GDM1 (cell line): ENCODE measurements around the gene COX7A2L.
"Not testable (repeated sequence)": the region's sequence is repeated elsewhere in the genome, so short reads cannot be mapped to it uniquely, and the experiment has no call there.

ENCODE experiments used
- DNase-seq: peaks from one replicate; lab custom pipeline; 2025; lab: John Stamatoyannopoulos, UW

The COX7A2L gene

DNA sequence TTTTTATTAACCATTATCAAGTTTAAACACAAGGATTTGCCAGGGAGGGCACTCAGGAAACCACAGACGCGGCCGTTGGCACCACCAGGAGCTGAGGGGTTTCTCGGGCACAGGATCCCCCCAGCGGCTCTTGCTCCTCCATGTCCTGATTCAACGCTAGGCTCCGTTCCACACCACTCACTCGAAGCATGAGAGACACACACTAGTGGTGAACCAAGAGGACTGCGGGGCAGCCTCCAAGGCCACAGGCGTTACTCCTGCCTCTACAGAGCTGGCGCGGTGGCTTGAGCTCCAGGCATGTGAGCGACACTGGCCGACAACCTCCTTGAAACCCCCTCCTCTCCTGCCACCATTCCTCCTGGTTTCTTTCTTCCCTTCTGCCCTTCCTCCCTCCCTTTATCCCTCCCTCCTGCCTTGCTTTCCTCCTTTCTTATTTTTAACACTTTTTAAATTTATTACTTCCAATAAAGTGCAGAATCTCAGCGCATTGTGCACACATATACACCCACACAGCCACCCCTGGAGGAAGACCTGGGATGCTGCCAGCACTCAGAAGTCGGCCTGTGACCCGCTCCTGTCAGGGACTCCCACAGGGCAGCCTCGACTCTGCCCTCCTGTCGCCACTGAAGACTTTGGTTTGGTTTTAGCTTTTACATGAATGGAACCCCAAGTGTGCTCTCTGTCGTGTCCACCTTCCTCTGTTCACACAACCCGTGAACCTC is 21.7 kb downstream of the COX7A2L start:
- no peak for DNase-seq

DNA sequence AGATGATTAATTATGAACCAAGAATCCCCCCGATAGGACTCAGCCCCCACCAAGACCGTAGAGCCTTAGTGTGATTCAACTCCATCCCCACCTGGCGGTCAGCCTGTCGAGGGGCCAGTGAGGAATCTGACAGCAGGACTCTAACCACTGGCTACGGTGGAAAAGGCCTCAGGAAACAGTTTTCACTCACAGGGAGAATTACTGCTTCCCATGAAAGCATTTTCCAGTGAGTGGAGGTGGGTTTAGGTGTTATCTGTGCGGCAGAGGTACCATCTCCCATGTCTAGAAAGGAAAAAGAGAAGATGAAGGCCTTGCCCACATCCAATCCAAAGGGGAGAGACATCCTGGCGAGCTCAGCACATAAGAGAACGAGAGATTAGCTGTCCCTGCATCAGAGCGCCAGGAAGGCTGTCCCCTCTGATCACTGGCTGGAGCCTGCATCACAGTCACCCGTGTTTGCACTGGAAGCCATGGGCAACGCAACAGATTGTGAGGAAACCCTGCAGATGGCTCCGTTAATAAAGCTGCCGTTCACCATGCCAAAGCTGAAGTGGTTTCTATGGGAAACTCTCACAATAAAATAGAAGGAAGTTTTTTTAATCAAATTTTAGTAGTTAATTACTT is 22.3 kb downstream of the COX7A2L start:
- DNase-seq = no peak

DNA sequence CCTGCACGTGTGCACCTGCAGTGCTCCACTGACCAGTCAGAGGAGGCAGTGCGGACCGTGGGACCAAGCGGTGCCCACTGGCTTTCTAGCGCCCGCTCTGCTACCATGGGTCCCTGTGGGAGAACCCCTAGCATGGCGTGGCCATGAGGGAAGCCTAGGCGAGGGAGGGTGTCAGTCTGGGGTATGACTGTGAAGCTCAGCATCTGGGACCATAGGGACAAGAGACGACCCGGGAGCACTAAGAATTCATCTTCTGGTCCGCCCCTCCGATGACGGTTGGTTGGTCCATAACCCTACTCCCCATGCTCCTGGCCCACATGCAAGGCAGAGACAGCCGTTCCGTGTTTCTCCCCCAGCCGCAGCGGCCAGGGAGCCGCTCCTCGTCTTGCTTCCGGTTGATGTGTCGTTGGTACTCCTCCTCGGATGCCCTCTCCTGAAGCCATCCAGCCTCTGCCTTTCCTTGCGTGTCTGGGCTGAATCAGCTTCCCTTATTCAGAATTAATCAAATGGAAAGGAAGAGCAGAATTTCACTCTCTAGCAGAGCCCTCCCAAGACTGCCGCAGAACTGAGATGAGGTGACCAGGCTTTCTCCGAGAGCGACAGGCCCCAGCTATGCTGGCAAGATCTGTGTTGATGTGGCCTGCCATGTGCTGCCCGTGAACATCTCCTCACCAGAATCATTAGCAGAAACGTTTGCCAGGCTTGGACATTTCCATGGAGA is 23.0 kb downstream of the COX7A2L start:
- DNase-seq = no peak

DNA sequence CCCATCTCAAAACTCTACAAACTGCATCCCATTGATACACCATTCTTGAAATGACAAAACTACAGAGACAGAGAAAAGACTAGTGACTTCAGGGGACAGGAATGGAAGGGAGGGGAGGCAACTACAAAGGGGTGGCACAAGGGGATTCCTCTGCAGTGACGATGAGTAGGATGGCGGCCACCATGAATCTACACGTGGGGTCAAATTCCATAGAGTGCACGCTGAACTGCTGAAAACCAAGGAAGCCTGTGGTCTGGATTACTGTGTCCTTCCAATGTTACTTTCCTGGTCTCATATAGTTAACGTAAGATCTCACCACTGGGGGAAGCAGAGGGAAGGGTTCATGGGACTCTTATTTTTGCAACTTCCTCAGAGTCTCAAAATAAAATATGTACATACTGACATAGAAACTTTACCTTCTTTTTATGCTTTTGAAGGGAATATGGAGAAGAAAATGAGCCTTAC is 23.6 kb downstream of the COX7A2L start:
- DNase-seq = no peak

DNA sequence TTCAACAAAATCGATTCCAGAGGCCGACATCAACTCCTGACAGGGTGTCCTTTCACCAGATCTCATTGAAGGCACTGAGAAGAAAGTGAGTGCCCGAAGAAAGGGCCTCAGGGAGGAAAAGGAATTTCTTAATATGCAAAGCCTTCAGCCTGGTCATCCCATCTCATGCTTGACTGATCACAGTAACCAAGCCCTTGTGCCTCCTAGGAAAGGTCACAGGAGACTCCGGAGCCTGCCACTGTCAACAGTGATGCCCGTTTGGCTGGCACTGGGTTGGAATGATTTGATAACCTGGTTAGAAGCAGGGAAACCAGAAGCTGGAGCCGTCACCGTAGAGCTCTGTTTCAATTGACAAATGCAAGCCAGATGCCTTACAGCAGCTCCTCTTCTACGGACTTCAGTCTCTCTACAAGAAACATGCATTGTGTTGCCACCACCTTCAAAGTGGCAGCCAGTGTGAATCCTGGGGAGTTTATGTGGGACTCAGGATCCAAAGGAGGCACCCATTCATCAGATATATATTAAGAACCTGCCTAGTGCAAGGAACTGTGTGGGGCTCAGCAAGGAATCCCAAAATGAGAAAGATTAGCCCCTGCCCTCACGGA is 24.6 kb downstream of the COX7A2L start:
- DNase-seq = no peak

DNA sequence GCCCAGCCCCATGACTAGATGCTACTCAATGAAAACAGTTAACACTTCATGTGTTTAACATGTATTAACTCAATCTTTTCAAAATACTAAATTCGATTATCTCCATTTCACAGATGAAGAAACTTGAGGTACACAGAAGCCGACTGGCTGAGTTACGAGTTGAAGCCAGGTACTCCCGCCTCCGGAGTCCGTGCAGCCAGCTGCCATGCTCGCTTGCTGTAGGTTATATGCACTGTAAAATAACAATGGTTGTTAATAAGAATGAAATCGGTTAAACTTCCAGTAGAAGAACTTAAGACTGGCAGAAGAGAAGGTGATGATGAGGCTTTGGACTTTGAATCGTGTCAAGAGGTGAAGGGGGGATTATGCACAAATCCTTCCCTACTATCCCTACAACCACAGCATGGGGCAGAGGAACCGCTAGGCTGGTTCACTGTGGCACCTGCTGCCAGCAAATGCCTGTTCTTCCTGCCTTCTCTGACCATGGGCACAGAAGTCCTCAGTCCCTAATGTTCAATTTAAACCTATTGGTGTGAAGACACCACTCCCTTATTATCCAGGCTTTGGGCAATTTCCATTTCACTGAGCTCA is 25.4 kb downstream of the COX7A2L start:
- DNase-seq = no peak

DNA sequence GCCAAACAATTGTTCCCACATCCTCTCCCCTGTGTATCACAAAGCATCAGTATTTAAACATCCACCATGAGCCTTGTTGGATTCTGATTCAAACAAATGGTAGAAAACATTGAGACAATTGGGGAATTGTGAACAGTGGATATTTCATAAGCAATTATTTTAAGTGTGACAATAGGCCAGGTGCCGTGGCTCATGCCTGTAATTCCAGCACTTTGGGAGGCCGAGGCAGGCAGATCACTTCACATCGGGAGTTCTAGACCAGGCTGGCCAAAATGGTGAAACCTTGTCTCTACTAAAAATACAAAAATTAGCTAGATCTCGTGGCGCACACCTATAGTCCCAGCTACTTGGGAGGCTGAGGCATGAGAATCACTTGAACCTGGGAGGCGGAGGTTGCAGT is 26.2 kb downstream of the COX7A2L start:
- DNase-seq = not testable (repeated sequence)

DNA sequence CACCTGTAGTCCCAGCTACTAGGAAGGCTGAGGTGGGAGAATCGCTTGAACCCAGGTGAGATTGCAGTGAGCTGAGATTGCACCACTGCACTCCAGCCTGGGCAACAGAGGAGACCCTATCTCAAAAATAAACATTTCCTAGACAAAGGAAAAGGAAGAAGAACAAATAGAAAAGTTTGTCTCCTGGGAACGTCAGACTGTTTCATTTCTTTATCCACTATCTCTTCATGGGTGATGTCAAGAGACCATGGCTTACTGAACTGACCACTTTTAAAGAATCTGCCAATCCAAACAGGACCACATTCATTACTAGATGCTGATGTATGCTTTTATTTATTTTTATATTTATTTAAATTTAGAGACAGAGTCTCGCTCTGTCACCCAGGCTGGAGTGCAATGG is 26.8 kb downstream of the COX7A2L start:
- DNase-seq = no peak

DNA sequence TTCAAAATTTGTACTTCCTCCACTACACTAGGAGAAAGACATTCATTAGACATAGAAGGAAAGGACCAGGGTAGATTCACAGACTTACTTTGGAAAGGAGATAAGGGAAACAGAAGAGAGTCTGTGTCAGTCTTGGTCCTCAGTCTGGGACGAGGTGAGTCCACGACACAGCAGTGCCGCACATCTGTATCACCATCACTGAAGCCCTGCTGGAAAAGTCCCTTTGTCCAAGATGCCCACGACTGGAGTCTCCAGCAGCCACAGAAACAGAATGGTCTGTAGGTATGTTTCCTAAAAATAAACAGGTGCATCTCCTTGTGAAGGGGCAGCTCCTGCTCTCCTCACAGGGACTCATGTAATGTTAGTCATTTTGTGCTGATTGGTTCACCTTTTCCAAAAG is 27.4 kb downstream of the COX7A2L start:
- DNase-seq = no peak

DNA sequence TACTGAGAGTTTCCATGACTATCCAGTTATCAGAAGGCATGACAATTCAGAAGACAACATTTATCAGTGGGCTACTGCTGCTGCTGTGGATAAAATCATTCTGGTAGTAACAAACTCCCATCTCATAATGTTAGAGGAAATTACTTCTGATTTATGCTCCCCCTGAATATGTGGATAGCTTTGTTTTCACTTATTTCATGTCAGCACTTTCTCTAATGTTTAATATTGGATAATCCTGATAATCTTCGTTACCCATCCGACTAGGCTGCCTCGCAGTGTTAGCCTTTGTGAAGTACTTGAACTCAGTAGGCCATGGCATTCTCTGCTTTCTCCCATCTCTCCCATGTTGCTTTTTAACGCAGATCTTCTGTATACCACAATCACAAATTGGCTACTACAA is 28.4 kb downstream of the COX7A2L start:
- DNase-seq = no peak

DNA sequence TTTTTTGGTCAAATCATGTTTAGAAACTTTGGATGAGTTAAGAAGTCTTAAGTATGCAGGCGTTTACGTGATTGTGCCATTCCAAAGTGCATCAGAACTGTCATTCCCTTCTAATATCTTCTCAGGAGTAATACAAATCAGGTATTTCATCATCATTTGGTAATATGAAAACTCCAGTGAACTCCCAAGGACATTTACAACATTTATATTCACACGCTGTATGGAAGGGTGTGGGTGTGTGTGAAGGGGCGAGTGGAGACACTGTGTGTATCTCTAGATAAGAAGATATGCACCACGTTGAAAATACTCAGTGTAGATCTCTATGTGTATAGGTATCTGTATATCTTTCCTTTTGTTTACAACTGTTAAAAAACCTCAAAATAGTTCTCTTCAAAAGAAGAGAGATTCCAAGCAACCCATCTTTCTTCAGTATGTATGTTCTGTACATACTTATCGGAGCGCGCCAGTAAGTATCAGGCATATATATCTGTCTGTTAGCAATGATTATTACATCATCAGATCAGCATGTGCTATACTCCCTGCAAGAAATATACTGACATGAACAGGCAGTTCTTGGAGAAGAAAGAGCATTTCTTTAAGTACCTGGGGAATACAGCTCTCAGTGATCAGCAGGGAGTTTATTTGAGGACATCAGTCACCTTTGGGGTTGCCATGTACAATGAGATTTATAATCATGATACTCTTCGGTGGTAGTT is 29.3 kb downstream of the COX7A2L start:
- DNase-seq = no peak

DNA sequence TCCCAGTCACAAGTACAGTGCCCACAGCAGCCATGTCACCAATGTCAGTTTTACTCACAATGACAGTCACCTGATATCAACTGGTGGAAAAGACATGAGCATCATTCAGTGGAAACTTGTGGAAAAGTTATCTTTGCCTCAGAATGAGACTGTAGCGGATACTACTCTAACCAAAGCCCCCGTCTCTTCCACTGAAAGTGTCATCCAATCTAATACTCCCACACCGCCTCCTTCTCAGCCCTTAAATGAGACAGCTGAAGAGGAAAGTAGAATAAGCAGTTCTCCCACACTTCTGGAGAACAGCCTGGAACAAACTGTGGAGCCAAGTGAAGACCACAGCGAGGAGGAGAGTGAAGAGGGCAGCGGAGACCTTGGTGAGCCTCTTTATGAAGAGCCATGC is 31.3 kb downstream of the COX7A2L start:
- no peak for DNase-seq

DNA sequence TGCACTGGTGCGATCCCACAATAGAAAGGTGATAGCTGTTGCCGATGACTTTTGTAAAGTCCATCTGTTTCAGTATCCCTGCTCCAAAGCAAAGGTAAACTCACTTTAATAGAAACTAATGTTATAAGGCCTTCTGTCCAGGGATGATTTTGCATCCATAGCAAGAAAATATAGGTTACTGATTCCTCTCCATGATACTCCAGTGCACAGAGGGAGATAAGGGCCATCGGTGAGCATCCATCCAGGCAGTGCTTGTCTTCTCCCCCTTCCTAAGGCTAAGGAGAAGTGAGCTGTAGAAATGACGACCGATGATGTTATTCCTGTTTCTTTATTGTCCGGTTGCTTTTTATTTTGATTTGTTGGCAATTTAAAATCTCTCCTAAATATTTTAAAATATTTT is 32.1 kb downstream of the COX7A2L start:
- DNase-seq = no peak

DNA sequence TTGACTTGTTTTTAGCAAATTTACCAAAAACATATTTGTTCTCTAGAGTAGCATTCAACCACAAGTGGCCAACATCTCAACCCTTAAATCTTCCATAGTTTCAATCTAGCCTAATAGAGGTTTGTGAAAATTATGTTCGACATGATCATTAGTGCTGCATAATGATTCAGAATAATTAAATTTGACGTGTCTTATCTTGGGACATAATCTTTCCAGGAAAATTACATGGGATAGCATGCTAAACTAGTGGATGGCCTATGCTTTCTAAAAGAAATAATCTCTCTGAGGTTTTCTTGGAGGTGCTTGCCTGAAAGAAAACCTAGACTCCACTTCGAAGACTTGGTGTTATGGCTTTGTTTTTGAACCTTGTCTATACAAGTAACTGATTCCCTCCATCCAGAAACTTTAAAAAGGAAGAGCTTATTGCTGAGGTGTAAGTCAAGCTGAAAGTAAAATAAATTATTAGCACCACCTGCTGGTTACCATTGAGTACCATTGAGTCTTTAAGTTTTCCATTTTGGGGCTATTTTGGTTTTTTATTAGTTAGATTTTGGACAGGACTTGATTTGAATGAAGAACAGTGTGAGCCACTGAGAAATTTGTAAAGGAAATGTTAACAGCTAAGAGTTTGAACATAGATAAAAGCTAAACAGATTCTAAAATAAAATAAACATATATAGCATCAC is 32.7 kb downstream of the COX7A2L start:
- no peak for DNase-seq

DNA sequence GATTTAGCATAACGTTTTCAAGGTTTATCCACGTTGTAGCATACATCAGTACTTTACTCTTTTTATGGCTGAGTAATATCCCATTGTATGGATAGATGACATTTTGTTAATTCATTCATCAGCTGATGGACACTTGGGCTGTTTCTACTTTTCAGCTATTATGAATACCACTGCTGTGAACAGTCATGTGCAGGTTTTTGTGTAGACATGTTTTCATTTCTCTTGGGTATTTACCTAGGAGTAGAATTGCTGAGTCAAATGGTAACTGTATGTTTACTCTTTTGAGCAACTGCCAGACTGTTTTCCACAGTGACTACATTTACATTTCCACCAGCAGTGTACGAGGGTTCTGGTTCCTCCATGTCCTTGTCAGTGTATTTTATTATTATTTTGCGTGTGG is 33.9 kb downstream of the COX7A2L start:
- DNase-seq = no peak

DNA sequence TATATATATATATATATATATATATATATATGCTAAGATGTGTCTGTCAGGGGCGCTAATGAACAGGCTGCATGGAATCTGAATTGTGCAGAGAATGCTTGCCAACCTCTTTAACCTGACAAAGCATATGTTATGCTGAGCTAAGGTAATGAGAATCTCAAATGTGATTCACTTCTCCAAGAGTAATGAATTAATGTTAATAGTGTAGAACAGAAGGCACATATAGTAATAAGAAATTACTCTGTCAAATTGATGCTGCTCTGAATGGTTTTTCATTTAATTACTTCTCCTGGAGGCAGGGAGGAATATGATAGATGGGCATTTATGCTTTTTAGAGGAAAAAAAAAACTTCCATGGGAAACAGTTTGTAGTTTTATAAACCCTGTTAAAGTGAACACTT is 35.4 kb downstream of the COX7A2L start:
- DNase-seq = no peak

DNA sequence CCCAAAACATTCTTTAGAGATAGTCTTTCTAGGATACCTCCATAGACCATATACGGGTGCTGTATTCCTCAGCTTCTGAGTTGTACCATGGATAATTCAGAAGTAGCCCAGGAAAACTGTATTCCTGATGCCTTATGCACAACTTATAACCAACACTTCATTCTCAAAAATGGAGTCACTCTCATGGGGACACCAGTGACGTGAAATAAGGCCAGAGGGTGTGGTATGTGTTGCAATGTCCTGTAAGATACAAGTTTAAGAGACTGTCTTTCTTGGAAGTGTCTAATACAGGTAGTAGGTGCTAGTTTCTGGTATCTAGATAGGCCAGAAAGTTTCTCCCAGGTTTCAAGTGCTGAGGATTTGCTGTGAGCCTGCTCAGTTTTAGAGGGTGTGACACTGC is 36.1 kb downstream of the COX7A2L start:
- DNase-seq = no peak

DNA sequence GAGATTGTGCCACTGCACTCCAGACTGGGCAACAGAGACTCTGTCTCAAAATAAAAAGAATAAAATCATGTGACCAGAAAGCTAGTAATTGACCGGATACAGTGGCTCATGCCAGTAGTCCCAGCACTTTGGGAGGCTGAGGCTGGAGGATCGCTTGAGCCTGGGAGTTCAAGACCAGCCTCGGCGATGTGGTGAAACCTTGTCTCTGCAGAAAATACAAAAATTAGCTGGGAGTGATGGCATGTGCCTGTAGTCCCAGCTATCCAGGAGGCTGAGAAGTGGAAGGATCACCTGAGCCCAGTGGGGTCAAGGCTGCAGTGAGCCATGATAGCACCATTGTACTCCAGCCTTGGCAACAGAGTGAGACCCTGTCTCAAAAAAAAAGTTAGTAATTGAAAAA is 36.8 kb downstream of the COX7A2L start:
- DNase-seq = no peak

DNA sequence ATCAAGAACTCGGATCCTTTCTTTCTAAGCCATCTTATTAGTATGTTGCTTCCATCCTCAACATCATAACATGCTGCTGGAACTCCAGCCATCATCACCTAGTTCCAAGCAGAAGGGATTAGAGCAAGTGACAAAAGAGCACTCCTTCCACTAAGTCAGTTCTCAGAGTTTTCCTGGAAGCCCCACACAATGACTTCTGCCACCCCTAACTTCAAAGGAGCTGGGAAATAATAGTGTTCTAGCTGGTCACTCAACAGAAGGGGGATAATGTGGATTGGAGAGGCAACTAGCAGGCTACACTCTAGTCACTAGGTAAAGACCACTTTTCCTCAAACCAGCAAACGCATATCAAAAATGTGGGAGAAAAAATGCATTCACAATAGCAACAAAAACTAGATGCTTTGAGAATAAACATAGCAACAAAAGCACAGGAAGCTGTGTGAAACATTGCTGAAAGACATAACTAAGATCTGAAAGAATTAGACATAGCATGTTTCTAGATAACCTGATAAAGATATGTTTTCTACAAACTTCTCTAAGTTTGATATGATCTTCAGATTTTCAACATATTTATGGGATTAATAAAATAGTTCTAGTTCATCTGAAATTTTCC is 39.5 kb downstream of the COX7A2L start:
- DNase-seq = no peak

DNA sequence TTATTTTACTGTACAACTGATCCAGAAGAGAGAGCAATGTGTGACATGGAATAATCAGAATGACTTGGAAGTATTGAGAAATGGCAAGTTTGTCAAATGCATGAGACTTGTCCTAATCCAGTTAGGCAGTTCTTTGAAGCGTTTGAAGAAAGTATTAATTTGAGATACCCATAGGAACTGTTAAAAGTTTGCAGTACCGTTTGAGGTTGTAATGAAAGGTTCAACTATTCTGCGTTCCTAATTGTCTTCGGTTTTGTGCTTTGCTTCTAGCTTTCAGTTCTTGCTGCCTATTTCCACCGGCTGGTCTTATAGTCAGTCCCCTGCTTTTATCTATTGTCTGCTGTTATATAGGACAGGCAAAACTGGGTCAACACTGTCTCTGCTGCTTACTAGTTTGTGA is 41.8 kb downstream of the COX7A2L start:
- no peak for DNase-seq

DNA sequence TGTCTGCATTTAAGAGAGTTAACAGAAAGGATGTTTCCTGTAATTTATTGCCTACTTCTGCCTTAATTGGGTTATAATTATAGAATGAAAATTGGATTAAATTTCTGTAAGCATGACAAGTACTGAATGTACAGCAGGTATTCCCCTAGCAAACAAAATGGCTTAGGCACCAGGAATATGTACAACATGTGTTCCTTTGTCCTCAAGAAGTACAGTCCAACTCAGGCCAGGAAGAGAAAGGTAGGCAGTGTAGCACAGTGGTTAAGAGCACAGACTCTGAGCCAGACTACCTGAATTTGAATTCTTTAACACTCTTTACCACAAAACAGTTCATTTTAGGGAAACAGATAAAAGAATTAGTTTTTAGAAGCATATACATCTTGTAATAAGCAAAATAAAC is 43.1 kb downstream of the COX7A2L start:
- DNase-seq = no peak
